Ureter (tissue), 1 donor: Measurements from ENCODE around the gene B3GALT6. TPM values are rescaled to one million over a fixed set of nuclear protein-coding genes. Genes with fewer than 3 reads are reported as not detected.

Source experiments
- DNase-seq: peaks from one replicate; pipeline ENCODE4 v3.0.0-alpha.2; 2020; ENCODE audit warnings: low spot score
- total RNA-seq: library from RNA; stranded (reverse); gene quantifications from one replicate; pipeline ENCODE4 v1.2.4, GENCODE V29; 2023
- donor health status: DM: yes; HTN: yes; CAD: no.

The B3GALT6 gene
- total RNA-seq, 1 donor from 2014 or later = 14.8 TPM

DNA sequence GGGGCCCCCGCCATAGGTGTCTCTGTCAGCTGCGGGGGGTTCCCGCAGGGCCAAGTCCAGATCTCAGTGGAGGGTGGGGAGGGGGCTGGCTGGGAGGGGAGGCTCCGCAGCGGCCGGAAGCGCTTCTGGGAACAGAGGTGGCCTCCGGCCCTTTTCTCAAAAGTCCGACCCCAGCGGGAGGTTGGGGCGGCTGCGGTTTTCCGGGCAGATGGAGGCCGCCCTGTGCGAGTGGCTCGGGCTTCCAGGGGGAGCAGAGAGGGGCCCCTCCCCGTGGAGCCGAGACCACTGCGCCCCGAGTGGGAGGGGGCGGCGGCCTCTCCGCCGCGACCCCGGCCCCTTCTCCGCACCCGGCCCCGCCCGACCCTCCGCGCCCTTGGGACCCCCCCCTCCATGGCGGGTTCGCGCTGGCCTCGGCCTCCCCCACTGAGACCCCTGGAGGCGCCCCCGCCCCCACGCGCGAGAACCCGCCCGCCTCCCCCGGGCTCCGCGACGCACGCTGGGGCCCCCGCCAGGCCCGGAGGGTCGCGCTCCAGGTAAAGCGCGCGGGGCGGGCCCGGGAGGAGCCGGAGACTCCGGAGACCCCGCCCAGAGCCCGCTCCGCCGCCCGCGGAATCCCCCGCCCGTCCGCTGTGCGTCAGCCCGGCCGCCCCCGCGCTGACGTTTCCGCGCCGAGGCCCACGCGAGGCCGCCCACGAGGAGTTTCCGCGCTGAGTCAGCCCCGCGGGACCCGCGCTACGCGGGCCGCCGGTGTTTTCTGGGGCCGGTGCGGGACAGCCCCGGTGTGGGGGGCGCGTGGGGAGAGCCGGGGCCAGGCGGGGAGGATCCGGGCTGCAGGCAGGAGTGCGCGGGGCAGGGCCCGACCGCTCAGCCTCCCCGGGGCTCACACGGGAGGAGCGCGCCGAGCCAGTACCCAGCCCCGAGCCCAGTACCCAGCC lies 30.9 kb upstream of the B3GALT6 start:
- no peak for DNase-seq

DNA sequence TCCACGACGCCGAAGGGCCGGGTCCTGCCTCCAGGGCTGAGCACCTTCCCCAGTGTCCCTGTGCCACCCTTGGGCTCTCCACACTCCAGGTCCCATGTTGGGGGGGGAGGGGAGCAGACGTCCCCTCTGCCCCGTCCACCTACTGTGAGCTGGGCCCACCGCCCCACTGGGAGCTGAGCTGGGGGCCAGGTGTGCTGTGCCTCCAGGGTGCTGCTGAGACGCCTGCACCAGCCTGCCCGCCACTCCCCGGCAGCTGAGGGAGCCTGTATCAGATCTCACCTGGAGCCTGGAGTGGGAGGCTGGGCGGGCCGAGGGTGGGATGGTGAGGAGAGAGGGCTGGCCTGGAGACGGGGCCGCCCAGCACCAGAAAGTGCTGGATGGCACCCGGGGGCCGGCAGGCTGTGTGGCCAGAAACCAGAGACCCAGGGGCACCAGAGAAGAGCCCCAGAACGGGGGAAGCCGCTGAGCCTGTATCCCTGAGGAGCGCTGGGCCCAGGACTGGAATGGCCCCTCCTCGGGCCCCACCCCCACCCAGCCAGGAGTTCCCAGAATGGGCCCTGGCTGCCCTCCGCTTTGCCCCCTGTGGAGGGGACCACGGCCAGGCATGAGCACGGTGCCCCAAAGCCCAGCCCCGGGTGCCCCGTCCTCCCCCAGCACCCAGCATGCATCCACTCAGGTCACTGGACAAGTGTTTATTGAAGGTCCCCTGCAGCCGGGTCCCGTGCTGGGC lies 29.0 kb upstream of the B3GALT6 start:
- DNase-seq = no peak

DNA sequence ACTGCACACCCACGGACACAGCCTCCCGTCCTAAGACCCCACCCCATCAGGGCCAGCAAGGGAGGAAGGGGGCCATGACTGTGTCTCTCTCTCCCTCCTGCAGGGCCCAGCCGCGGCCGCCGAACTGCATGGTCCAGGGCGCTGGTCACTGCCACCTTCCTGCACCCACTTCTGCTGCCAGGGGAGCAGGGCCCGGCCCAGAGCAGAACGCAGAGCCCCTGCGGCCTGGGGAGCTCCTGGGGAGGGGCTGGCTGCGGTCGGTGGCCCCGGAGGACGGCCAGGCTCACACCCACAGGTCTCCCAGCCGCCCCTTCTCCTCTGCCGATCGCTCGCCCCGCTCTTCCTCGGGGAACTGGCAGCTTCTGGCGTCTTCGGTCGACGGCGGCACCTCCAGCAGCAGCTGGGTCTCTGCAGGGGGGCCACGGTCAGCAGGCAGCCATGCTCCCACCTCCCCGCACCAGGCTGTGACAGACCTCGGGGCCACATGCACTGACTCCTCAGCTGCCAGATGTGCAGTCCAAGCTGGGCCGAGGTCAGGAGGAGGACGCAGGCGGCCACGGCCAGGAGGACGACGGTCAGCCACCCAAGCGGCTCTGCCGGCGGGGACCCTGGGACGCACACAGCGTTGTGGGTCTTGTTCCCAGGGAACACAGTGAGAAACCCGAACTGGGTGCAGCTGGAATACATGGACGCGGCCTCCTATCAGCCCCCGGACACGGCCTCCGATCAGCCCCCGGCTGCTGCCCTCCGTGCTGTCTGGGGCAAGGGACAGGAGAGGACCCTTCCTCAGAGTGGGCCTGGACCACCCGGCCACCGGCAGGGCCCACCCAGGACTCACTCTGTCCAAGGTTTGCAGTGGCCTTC lies 28.2 kb upstream of the B3GALT6 start:
- DNase-seq = no peak

DNA sequence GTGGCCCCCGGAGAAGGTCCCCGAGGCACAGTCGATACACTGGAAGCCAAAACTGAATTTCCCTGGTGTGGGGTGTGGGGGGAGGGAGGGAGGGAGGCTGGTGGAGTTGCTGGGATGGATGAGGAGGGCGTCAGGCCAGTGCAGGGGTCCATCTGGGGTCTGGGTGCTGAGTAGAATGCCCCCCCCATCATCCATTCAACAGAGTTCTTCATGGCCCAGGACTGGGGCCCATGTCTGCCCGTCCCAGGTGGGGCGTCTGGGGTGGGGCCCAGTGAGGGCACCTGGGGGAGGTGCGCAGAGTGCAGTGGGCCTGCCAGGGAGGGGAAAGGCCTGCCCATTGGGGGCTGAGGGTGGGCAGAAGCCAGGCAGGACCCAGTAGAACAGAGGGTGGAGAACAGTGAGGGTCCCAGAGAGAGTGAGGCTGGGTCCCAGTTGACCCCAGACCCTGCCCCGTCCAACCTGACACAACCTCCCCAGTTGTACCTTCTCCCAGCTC lies 27.6 kb upstream of the B3GALT6 start:
- no peak for DNase-seq

DNA sequence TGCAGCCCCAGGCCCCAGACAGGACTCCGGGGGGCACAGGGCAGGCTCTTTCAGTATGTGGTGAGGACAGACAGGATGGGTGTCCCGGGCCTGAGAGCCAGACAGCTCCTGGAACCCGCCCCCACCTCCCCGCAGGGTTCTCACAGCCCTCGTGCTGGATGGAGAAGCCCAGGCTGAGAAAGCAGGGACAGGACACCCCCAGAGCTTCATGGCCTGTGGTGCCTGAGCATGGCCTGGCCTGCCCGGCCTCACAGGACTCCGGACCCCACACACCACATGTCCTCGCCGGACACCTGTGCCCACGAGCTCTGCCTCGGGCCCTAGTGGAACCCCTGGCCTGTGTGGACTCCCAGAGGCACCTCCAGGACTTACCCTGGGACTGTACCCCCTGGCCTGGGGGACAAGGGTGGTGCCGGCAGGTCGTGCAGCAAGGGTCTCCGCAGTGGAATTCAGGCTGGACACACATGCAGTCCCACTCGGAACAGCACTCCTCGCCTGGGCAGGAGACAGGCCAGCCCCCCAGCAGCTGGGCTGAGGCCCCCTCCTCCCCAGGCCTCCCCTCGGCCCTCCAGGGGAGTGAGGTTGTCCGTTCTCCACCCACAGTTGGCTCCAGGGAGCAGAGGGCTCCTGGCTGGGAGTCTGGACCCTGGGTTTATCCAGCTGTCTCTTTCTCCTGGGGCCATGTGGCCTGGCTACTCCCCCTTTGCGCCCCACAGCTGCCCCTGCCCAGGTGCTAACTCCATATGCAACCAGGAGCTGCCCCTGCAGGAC lies 26.9 kb upstream of the B3GALT6 start:
- DNase-seq = no peak

DNA sequence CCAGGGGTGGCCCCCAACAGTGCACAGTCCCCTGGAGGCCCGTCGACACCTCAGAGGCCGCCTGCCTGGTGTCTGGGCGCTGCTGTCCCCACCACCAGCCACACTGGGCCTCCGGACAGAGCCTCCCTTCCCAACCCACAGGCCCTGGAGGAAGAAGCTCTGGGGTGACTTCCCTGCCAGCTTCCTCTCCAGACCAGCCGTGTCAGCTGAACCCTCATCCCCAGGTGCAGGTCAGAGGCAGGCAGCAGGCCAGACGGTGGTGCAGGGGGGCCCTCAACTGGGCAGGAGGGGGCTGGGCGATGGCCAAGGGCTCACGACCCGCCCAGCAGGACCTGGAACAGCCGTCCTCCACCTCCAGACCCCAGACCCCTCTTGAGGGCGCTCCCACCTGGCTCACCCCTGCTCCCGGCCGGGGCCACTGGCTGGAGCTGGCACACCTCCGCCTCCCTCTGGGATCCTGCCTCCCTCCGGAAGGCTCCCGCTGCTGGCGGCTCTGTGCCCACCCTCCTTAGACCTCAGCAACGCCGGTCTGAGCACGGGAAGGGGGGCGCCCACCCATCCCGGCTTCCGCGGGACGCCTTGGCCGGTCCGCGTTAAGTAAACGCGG lies 26.2 kb upstream of the B3GALT6 start:
- DNase-seq = no peak

DNA sequence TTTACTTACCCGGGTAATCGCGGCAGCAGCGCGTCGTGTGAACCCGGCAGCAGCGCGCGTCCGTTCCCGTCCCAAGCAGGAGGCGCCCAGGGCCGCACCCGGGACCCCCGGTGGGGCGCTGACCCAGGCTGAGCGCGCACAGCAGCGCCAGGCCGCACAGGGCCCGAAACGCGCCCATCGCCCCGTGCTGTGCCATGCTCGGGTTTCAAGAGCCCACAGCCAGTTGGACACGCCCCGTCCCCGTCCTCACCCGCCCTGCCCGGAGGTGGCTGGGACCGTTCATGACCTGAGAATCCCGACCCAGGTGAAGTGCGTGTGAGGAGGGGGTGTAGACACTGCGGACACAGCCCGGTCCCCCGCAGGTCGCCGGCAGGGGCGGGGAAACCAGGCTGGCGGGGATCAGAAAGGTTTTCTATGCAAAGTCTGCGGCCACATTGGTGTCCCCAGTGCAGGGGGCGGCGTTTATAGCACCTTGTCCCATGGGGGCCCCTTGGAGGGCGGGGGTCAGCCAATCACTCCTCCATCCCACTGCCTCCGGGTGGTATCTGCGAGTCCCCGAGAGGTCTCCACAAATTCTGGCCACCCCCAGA lies 25.6 kb upstream of the B3GALT6 start, which contains the start of gene TNFRSF18:
Gene TNFRSF18, minus strand, starts transcription at position 217 of the 590 bp plus-strand sequence. Its CDS starts 21 bp downstream, at position 196.
- no peak for DNase-seq

DNA sequence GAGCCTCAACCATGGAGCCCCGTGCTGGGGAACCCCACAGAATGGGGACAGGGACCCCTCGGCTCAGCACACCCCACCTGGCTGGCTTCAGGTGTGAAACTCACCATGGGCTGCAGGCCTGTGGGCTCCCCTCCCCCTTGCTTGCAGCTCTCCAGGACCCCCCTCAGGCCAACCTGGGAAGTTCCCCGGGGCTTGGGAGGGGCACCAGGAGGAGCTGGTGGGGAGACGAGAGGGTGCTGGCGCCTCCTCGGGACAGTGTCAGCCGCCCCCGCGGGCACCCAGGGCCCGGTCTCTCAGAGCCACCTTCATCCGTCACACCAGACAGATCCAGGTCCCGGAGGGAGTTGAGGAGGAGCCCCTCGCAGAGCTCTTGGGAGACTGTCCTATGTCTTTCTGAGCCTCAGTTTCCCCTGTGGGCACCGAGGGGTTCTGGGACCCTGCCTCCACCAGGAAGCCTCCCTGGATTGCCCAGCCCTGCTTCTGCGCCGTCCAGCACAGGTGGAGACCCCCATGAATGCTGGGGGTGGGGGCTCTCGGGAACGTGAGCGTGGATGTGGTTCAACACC lies 25.0 kb upstream of the B3GALT6 start:
- DNase-seq = no peak

DNA sequence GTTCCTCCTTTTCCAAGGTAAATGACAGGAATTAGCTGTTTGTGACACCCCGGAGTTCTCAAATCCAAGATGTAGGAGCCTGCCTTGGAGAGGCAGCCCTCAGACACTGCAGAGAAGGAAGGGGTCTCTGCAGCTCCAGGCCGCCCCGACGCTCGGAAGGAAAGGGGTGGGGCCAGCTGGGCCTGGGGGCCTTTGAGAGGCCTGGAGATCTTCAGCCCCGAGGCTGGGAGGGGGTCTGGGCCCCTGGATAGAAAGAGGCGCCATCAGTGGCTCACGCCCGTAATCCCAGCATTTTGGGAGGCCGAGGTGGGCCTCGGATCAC lies 24.5 kb upstream of the B3GALT6 start:
- DNase-seq = no peak

DNA sequence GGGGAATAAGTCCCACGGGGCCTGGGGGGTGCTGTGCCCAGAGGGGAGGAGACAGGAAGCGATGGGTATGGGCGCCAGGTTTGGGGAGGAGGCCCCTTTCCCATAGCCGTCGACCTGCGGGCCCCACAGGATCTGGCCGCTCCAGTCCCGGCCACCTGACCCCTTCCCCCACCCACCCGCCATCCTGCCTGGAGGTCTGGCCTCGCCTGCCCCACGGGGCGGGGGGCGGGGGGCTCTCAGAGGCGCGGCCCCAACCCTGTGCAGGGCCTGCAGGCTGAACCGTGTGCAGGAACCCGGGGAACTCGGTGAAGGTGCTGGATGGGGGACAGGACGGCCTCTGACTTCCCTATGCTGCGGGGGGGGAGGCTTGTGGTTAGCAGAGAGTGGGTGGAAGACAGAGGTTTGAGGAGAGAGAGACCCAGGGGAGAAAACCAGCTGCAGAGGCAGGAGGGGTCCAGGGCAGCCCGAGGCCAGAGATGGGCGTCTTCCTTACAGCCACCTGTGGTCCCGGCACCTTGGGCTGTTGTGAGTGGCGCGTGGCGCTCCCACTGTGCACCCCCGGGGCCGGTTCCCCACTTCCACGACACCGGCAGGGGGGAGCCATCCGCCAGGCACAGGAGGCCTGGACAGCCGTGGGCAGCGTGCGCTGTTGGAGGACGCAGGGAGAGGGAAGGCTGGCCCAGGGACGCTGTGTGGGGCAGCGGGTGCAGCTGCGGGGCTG lies 23.2 kb upstream of the B3GALT6 start:
- DNase-seq = no peak

DNA sequence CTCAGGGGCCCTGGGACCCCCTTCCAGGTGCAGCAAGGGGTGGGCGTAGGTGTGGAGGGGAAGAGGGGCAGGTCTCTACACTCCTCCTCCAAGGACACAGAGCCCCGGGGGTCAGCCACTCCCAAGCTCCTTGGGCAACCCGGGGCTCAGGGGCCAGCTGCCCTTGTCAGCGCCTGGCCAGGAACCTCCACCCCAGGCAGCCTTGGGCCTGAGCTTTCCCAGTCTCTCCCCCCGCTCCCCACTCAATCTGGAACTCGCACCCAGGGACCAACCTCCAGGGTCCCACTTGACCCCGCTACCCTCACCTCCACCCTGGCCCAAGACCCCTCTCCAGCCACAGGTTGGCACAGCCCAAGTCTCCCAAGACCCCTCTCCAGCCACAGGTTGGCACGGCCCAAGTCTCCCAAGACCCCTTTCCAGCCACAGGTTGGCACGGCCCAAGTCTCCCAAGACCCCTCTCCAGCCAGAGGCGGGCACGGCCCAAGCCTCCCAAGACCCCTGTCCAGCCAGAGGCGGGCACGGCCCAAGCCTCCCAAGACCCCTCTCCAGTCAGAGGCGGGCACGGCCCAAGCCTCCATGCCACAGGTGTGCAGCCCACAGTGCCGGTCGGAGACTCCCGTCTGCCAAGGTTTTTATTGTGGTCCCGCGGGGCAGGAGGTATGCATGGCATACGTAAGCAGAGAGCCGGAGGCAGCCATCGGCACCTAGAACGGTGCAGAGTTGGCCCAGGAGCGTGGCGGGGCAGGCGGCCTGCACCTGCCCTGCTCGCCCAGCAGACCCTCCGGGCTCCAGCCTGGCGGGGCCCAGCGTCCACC lies 21.1 kb upstream of the B3GALT6 start:
- no peak for DNase-seq

DNA sequence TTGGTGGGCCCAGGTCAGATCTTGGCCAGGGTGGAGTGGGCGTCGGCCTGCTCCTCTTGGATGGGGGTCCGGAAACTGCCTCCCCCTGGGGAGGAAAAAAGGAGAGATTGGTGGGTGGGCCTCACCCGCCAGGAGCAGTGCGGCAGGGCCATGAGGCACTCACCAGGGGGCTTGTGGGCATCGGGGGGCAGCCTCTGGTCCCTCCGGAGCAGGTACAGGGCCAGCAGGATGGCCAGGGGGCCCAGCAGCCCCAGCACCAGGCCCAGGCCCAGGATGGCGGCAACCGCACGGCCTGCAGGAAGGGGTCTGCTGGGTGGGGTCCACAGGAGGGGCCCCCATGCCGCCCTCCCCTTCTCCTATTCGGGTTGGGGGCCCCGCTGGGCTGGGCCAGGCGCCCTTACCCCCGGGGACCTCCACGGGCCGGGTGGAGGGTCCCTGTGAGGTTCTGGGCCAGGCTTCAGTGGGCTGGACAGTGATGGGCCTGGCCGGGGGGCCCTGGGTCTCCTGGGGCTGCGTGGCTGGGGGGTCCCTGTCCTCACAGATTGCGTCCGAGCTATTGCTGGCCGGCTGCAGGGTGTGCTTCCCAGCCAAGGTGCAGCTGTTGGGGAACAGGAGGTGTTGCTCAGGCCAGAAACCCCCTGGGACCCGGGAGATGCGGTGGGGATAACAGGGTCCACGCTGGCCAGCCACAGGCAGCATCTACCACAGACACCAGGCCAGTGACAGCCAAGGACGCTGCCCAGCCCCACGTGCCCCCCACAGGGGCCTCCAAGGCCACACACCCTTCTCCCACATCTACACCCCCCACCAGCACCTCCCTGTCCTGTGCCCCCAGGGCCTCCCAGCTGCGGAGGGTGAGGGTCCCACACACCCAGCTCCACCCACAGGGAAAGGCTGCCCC lies 20.2 kb upstream of the B3GALT6 start:
- DNase-seq = no peak

DNA sequence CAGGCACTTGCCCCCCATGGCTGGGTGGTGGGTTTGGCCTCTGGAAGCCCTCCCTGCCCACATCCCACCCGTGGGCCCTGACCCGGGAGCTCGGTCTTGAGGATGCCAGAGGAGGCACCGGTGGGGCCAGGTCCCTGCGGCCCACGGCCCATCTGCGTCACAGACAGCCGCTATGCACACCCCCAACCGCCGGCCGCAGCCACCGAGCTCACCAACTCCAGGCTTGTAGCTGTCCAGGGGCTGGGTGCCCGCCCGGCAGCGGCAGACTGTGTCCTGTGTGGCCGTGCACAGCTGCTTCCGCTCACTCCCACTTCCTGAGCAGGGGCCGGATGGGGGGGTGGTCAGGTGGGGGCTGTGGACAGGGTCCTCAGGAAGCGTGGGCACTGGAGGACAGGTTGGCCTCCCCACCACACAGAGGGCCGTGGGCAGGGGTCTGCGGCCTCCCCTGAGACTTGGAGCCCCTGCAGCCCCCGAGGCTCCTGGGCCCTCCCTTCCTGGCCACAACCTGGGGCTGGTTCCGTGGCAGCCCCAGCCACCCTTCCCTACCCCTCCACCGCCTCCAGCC lies 19.2 kb upstream of the B3GALT6 start:
- no peak for DNase-seq

DNA sequence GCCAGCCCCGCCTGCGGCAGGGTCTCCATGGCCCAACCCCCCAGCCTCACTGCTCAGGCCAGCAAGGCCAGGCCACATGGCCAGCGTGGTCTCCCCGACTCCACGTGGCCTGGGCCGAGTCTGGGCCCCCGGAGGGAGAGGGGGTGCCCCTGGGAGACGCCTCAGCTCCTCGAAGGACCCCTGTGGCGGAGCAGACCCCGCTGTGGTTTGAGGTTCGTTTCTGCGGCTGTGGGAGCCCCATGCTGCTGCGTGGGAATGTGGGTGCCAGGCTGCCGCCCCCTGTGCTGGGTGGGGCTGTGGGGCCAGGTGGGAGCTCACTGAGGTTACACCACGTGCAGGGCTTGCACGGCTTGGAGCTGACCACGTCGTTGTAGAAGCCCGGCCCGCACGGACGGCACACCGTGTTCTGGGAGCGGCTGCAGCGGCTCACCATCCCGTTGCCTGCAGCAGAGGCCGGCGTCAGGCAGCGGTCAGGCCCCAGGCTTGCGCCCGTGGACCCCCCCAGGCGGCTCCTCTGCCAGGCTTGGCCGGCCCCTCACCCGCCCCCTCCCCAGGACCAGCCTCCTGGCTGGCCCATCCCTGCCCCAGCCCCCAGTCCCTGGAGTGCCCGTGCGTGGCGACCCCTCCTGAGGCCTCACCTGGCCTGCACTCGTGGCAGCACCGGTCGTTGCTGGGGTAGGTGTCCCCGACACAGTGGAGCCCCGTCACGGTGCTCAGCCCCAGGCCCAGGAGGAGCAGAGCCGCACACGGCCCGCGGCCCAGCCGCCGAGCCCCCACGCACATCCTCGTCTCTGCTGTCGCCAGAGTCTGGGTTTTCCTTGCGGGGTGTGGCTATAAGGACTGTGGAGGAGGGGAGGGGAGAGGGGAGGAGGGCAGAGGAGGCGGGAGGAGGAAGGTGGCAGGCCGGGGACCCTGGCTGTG lies 18.4 kb upstream of the B3GALT6 start, which contains the start of gene TNFRSF4:
Gene TNFRSF4, minus strand, starts transcription at position 809 of the 921 bp plus-strand sequence. Its CDS starts 26 bp downstream, at position 783.
- no peak for DNase-seq

DNA sequence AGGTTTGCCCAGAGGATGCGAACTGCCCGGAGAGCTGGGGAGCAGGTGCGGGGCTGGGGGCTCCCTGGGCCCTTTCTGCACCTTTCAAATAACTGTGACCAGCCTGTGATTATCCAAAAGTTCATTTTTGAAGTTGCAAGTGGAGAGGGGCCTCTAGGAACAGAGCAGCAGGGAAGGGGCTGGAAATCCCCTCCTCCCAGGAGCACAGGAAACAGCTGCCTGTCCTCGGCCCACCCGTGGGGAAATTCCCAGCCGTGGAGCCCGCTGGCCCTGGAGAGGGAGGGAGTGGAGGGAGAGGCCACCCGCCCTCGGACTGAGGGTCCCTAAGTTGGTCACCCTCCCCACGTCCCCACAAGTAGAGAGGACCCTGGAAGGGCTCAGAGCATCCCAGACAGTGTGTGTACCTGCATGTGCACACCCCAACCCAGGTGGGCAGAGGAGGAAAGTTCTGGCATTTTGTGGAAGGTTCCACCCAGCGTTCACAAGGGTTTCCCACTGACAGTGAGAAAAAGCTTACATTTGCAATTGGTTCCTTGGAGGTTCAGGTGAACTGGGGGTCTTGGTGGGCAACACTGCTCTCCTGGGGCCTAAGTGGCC lies 16.9 kb upstream of the B3GALT6 start:
- no peak for DNase-seq
